HG03060 (cell line): ENCODE data around the gene STX8.
"Not testable (repeated sequence)": the region's sequence is repeated elsewhere in the genome, so short reads cannot be mapped to it uniquely, and the experiment has no call there.

ENCODE experiments used
- ATAC-seq: cut with Tn5 transposase; IDR thresholded peaks from one replicate; pipeline ENCODE4 v1.9.1; 2021; ENCODE audit warnings: low read depth, moderate number of reproducible peaks; ENCODE audit not compliant: unreplicated experiment

Gene STX8

DNA sequence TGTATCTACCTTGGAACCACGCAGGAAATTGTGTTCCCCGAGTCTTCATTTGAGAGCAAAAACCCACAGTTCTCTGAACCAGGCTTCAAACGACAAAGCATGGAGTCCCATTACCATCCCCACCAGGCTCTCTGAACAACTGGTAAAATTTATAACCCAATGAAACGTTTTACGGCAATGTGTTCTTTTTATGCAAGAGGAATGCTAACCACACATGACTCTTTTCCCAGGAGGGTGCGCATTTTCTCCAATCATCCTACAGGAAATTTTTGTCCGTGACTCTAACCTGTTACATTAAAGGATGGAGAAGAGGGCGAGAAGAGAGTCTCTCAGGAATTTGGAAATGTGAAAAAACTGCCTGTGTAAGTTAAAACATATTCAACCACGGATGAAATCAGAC lies 17.8 kb downstream of the STX8 start:
- no peak for ATAC-seq

DNA sequence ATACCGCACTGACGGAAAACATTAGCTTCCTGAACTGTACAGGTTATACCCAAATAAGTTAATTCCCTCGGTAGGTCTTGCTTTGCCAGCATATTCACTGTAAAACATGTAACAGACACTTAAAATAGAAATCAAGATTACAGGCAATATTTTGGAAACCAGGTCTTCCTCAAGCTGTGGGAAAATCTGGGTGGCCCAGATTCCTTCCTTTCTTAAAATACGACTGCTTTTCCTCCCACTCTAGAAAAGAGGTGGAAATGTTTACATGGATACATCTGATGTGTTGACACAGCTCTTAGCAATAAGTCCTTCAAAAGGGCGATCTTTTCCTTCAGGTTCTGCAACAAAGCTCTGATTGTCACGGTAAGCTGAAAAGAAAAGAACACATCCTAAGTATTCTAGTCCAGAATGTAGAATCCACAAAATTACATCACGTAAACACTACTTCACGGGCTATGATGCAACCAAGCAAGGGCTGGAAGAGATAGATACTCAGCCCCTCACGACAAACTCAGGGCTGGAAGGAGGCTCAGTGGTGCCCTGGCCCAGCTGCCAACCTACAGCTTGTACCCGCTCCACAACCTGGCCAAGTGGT lies 18.4 kb downstream of the STX8 start:
- no peak for ATAC-seq

DNA sequence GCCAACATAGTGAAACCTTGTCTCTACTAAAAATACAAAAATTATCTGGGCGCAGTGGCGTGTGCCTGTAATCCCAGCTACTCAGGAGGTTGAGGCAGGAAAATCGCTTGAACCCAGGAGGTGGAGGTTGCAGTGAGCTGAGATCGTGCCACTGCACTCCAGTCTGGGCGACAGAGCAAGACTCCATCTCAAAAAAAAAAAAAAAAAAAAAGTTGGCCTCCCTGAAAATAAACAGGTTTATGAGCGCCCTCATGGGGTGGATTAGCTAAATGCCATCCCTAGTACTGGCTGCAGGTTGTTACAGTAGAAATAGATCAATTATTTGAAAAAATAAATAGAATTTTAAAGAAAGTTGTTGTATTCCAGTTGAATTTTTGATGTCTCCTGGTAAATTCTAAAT lies 20.9 kb downstream of the STX8 start:
- not testable (repeated sequence) for ATAC-seq

DNA sequence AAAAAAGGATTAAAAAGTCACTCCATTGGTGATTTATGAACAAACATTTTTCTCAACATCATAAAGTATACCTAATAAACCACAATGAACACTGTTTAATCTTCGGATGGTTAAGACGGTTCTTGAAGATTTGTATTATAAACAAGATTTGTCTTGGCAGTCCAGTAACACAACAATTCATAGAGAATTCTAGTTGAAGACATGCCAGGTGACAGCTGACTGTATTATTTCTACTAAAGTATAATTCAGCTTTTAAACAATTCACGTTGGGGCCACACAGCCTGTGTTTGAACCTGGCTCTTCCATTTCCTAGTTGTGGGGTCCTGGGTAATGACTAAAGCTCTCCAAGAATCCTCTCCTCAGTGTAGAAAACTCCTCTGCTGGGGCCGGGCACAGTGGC lies 22.0 kb downstream of the STX8 start:
- no peak for ATAC-seq

DNA sequence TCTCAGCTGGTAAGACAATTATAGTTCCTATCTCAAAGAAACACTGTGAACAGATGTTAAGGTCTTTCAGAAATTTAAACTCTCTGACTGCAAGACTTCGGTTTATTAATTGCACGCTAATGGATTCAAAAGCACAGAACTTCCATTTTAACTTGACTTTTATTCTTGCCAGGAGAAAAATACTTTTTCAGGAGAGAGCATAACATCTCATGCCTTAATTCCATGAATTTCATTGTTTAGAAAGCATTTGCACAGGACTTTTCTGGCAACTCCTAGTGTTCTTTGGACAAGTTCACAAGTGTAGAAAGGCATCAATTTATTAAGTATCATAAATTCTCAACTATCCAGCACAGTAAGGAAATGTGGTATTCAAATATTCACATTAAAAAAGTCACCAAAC lies 22.4 kb downstream of the STX8 start:
- no peak for ATAC-seq

DNA sequence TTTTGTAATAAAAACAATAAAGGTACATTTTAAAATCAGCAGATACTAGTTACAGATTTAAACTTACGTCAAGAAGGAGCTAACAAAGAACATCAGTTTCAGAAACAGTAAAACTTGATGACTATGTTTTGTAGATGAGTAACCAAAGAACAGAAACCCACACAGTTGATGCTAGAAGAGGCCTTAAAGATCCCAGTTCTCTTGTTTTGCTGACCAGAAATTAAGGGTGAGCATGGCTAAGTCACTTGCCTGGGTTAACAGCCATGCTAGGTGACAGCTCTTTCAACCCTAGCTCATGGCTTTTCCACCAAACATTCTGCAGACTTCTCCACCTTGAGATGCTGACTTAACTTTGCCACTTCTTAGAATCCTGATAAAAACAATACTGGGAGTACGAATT lies 26.4 kb downstream of the STX8 start:
- ATAC-seq = no peak

DNA sequence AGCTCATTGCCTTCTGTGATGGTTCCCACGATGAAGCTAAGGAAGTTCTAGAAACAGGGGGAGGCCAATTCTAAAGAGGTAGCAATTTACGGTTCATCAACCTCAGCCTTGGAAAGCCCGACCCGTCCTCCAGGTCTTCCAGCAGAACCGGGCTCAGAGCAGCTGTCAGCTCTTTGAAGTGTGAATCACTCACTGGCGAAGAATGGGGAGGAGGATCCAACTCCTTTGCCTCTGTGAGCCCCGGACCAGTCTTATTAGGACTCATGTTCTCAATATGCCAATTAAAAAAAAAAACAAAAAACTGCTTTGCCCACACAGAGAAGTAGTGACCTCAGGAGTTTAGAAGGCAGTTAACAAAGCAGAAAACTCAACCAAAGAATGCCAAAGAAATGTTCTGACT lies 31.4 kb downstream of the STX8 start:
- ATAC-seq = no peak

DNA sequence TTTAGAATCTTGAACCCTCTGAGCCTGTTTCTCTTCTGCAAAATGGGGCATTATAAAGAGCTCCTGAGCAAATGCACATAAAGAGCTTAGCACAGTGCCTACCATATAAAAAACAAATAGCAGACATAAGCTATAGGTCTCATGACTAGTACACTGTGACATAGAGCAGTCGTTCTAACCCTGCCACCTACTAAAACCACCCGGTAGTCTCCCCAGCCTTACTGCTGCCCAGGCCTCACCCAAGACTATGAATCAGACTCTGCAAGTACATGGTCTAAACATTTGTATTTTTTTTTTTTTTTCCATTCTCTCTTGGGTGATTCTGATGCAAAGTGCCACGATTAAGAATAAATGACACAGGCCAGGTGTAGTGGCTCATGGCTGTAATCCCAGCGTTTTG lies 33.9 kb downstream of the STX8 start:
- no peak for ATAC-seq

DNA sequence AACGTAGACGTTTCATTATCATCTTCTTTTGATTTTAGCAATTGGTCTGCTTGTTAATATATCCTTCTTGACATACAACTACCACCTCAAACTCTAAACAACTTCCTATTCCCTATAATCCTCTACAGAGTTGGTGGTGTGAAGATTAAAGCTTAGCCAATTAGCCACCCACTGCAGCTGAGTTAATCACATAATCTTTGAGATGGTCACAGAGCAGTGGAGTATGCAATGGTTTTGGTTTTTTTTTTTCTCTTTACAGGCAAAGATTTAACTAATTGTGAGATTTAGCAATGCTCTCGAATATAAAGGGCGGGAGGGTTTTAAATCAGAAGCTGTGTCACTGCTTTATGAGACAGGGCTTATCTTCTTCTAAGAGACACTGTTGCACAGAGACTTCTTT lies 37.0 kb downstream of the STX8 start:
- no peak for ATAC-seq

DNA sequence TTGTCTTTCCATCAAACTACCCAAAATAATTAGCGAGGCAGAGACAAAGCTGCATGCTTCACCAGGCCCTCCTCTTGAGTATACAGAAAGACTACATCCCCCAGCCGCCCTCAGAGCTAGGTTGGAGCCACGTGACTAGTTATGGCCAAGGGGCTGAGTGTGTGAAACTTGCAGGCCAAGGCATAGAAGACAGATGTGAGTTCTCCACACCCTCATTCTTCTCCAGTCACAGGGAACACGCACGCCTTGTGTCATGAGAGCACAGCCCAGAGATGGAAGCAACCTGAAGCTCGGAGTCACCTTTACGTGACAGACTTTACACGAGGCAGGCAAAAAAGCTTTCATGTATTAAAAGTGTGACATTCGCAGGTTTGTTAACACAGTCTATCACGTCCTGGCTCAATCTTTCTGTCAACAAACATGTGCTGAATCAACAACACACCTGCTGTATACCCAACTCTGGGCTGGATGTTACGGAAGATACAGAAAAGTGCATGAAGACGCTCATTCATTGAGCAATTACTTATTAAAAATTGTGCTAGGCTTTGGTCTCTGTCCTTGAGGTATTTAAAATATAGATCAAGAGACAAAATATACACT lies 38.3 kb downstream of the STX8 start:
- no peak for ATAC-seq

DNA sequence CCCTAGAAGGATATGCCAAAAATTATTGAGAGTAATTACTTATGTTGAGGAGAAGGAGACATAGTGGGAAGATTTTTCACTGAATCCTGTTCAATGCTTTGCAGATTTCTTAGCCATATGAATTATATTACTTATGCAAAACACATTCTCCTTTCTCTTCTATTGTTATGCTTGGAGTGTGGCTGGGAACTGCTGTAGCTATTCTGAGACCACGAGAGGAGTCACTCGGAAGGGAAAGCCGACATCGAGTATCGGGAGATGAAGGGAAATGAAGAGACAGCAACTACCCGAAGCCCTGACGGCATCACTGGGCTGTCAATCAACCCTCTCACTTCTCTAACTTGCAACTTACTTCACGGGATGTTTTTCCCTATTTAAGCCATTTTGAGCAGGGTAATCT lies 39.6 kb downstream of the STX8 start:
- ATAC-seq = no peak

DNA sequence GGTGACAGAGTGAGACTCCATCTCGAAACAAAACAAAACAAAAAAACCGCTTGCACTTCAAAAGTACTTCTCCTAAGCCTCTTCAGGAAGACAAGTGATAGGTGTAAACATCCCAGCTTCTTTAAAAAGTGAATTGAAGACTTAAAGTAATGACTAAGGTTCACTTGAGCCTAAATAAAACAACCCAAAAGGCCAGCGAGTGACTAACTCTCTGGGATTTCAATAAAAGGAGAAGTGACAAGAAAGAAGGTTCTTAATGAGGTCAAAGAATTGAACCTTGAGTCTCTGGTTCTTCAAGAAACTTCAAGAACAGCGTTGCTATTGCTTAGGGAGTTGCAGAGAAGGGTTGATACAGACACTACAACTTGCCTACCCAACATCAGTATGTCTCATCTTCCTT lies 42.2 kb downstream of the STX8 start:
- no peak for ATAC-seq

DNA sequence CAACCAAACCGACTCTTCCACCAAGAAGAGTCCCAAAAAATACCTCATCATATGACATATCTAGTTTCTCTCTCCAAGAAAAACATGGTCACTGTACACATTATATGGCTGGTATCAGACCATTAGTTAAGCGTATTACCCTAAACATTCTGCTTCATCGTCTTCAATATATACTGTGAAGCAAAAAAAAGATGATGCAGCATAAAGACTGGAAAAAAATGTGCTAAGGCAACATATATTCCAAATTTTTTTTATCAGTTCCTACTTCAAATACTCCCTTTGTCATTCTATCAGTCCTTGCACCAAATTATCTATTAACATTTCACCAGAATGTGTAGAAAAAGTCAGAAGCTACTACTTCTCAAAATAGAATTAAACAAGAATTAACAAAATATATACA lies 42.9 kb downstream of the STX8 start:
- no peak for ATAC-seq

DNA sequence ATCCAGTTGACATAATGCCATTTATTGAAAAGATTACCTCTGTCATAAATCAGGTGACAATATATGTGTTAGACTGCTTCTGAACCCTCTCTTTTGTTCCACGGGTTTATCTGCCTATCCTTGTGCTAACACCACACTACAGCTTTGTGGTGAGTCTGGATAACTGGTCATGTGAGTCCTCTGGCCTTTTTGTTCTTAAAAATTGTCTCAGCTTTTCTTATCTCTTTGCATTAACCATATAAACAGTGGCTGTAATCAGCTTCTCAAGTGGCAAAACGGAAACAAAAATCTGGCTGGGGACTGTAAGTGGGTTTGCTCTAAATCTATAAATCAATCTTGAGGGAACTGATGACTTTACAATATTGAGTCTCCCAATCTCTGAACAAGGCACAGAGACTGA lies 44.6 kb downstream of the STX8 start:
- no peak for ATAC-seq

DNA sequence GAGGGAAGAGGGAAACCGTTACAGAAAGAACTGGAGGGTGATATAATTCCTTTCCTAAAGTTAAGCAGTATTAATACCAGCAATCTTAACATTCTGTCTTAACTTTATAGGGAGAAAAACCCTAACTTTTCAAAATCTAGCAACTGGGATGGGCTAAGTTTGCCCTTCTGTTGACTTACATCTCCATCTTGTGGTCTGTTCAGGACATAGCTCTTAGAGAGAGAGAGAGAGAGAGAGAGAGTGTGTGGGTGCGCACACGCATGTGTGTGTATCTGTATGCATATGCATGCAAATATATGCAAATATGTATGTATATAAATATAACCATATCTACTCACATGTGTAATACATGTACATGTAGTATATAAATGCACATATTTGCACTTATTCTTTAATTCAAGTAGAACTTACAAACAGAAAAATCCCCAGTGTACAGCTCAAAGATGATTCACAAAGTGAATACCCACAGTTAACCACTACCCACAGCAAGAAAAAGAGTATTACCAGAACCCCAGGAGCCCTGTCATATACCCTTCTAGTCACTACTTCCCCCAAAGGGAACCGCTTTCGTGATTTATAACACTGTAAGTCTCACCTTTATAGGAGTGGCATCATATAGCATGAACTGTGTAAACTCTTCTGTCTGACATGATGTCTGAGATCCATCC lies 46.5 kb downstream of the STX8 start:
- ATAC-seq = no peak

DNA sequence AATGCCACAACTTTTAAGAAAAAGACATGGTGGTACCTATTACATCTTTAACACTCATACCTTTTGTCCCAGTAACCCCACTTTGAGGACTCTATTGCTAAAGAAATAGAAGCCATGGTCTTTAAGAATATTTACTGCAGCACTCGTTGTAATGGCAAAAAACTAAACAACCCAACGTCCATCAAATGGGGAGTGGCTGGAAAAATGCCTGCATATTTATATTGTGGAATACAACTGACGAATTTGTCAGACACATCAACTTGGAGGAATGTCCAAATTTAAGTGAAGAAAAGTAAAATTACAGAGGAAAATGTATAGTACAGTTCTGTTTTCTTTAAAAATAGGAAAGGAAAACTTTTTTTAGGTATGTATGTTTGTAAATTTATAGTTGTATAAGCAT lies 47.8 kb downstream of the STX8 start:
- ATAC-seq = no peak

DNA sequence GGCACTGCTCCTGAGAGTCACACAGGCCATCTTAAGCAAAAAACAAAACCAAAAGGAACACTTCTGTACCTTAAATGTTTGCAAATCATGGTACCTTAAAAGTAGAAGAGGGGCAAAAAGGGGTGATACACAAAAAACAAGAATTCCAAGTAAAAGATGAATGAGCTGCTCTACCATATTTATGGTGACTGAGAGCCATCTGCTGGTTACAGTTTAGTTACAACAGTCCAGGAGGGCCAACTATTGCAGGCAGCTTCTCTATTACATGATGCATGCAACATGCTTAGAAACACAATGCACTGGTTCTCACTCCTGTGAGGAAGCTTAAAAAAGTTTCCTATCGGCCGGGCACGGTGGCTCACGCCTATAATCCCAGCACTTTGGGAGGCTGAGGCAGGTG lies 53.5 kb downstream of the STX8 start:
- no peak for ATAC-seq

DNA sequence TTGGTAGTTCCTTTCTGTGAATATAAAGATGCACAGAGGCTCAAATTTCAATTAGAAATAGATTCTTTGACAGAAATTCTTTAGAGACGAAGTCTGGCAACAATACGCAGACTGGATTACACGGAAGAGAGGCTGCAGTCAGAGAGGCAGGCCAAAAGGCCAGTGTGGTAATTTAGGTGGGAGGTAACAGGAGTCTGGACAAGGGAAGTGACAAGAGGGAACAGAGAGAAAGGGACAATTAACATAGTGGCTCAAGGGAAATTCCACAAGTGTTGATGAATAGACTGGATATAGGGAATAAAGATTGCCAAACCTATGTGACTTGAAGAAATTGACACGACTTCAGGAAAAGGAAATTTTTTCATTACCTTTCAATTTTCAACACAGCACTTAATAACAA lies 54.6 kb downstream of the STX8 start:
- no peak for ATAC-seq

DNA sequence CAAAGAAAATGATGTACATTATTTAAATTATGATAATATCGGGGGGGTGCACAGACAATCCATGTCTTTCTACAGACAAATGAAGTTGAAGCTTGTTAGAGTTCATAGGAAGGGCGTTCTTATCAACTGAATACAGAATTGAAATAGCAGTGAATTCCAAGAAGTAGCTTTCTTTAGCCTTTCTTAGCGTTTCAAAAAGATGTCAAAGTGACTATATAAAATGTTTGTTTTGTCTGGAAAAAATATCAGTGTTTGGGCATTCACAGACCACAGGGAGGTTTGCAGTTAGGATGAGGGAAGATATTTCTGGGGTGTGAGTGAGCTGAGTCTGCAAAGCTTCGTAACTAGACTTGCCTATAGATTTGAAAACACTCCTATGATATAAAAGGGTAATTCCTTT lies 55.0 kb downstream of the STX8 start:
- ATAC-seq = no peak

DNA sequence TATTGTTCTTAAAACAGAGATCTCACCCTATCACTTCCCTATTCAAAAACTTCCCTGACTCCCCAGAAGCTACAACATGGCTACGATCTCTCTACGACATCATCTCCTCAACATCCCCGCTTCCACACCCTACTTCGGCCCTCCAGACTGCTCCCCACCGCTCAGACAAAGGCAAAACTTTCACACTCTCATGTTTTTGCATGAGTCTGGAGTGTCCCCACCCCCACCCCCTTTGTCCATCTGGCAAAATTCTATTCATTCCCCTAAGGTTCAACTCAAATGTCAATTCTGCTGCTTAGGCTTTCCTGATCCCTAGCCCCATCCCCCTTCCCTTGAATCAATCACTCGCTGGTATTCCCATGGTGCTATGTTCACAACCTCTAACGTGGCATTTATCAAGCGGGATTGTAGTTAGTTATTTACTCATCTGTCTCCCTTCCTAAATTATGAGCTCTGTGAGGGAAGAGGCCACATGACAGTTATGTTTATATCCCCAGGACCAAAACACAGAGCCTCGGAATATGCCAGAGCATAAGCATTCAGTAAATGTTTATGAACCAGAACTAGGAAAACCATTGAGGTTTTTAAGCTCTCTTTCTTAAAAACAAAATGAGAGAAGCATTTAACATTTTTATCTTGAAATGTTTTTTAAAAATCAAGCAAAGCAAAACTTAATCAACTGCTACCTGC lies 55.9 kb downstream of the STX8 start:
- ATAC-seq = no peak

DNA sequence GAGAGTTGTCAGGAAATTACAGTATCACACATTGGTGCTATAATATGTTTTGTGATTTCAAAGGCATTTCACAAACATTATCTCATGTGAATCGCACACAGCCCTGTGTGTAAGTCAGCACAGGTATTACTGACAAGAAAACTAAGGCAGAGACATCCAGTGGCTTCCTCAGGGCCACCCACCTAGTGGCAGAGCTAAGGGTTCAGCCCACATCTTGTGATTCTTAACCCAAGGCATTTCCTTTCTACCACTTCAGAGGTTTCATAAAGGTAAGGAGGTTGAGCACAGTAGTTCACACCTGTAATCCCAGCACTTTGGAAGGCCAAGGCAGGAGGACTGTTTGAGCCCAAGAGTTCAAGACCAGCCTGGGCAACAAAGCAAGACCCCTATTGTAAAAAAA lies 58.2 kb downstream of the STX8 start:
- no peak for ATAC-seq

DNA sequence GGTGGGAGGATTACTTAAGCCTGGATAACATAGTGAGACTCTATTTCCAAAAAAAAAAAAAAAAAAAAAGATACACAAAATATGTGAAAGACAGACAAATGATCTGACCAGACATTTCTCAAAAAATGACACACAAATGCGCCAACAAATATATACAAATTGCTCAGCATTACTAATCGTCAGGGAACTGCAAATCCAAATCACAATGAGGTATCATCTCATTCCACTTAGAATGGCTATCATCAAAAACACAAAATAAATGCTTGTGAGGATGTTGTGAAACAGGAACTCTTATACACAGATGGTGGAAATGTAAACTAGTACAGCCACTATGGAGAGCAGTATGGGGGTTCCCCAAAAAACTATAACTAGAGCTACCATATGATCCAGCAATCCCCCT lies 62.4 kb downstream of the STX8 start:
- no peak for ATAC-seq
